ENCODE data around the gene POLR1D. TPM values are rescaled to one million over a fixed set of nuclear protein-coding genes. Genes with fewer than 3 reads are reported as not detected.

The POLR1D gene
- total RNA-seq, 1 experiment from 2014 or later: 161 TPM

Other genes with a start within 250 kb of the POLR1D start
- gene GTF3A, start 197.3 kb upstream of the POLR1D start, total RNA-seq (2014; rRNA removed; shearing (Covaris generic); ENCODE audit: low replicate concordance): 357 and 373 TPM in 2 replicates
- gene MTIF3, start 171.3 kb upstream of the POLR1D start, total RNA-seq (2014; rRNA removed; shearing (Covaris generic); ENCODE audit: low replicate concordance): 44.9 and 48.6 TPM in 2 replicates
- 4.2 and 5.4 TPM in 2 replicates for gene LNX2, start 1.4 kb upstream of the POLR1D start, total RNA-seq (2014; rRNA removed; shearing (Covaris generic); ENCODE audit: low replicate concordance)
- not detected in 2 replicates for gene GSX1, start 170.6 kb downstream of the POLR1D start, total RNA-seq (2014; rRNA removed; shearing (Covaris generic); ENCODE audit: low replicate concordance)